Endodermal cell (in vitro differentiated cells): ENCODE measurements around the gene SRSF1. TPM values are rescaled to one million over a fixed set of nuclear protein-coding genes. Genes with fewer than 3 reads are reported as not detected.

Experiments used
- DNase-seq: peaks from one replicate; pipeline ENCODE4 v3.0.0-alpha.2; 2017
- H3K27ac ChIP-seq: 2 replicates; pipeline ENCODE4 v1.5.1; 2013; ENCODE audit warnings: mild to moderate bottlenecking, low read depth, low read length, moderate library complexity
- H3K27me3 ChIP-seq: 2 replicates; pipeline ENCODE4 v1.6.1; 2013; ENCODE audit warnings: mild to moderate bottlenecking, low read length, moderate library complexity; ENCODE audit not compliant: insufficient read depth, control insufficient read depth, poor library complexity, severe bottlenecking
- H3K36me3 ChIP-seq: 2 replicates; pipeline ENCODE4 v1.7.0; 2013; ENCODE audit warnings: mild to moderate bottlenecking, low read length, moderate library complexity; ENCODE audit not compliant: control insufficient read depth, insufficient read depth
- H3K4me1 ChIP-seq: one replicate; pipeline ENCODE4 v1.7.0; 2013; ENCODE audit warnings: low read length; ENCODE audit not compliant: control insufficient read depth, insufficient read depth
- H3K4me3 ChIP-seq: 2 replicates; pipeline ENCODE4 v1.5.1; 2013; ENCODE audit warnings: mild to moderate bottlenecking, low read length, moderate library complexity
- H3K9ac ChIP-seq: 2 replicates; pipeline ENCODE4 v1.6.1; 2013; ENCODE audit warnings: mild to moderate bottlenecking, low read length, moderate library complexity; ENCODE audit not compliant: poor library complexity, severe bottlenecking; ENCODE audit errors: extremely low read depth
- H3K9me3 ChIP-seq: 2 replicates; pipeline ENCODE4 v1.6.1; 2013; ENCODE audit warnings: mild to moderate bottlenecking, low read length, moderate library complexity; ENCODE audit not compliant: control insufficient read depth
- H3K27ac Mint-ChIP-seq: 2 replicates; pipeline ENCODE4 v1.8.0; 2020; ENCODE audit warnings: mixed read lengths
- H3K27me3 Mint-ChIP-seq: 2 replicates; pipeline ENCODE4 v1.8.0; 2021; ENCODE audit warnings: mild to moderate bottlenecking, mixed read lengths; ENCODE audit not compliant: insufficient read depth
- H3K36me3 Mint-ChIP-seq: 2 replicates; pipeline ENCODE4 v1.8.0; 2020; ENCODE audit warnings: low read depth, mixed read lengths
- H3K4me1 Mint-ChIP-seq: 2 replicates; pipeline ENCODE4 v1.8.0; 2020; ENCODE audit warnings: mixed read lengths
- H3K4me3 Mint-ChIP-seq: 2 replicates; pipeline ENCODE4 v1.8.0; 2020; ENCODE audit warnings: mild to moderate bottlenecking, moderate library complexity, mixed read lengths
- H3K9me3 Mint-ChIP-seq: 2 replicates; pipeline ENCODE4 v1.8.0; 2020; ENCODE audit warnings: mild to moderate bottlenecking, mixed read lengths
- CTCF ChIP-seq: fragments of 200-600 bp; sonication (generic); conservative IDR thresholded peaks from 2 replicates; pipeline ENCODE4 v1.5.0; 2021; ENCODE audit warnings: antibody characterized with exemption, mild to moderate bottlenecking
- WGBS, 2 experiments: methylation state at CpG; one replicate each; pipeline versions ENCODE4 v1.1.5 to v1.1.7; 2013; ENCODE audit warnings: missing lambda C conversion rate in 2 of 2, mixed read lengths in 1 of 2; ENCODE audit not compliant: insufficient coverage in 1 of 2, insufficient read length in 1 of 2; 5-methylcytosine and 5-hydroxymethylcytosine counted together
- total RNA-seq, 2 donors: library from RNA; stranded (reverse); fragmentation: NEBNext Ultra II Directional in 1 of 2; extraction: Animal tissue kit (Norgen Biotek cat#: 25700) in 1 of 2; gene quantifications; 2 replicates in 1 of 2; 3 replicates in 1 of 2; pipeline ENCODE4 v1.2.1, GENCODE V29; 2021

Gene SRSF1
- total RNA-seq, 2 donors from 2014 or later: 339 to 361 TPM

- Mint-ChIP-seq H3K36me3 (no peaks in the 10 kb centered on the region), H3K4me3 (no peak overlapping the region), H3K27me3 (peaks cover 4% of the 10 kb centered on the region), H3K4me1 (peaks cover 15% of the 10 kb centered on the region), H3K9me3 (no peaks in the 10 kb centered on the region), H3K27ac (no peak overlapping the region)
- 94% methylated on average over 1 of the region's 1 CpG; no CpG with 5 or more reads in 1 of the 2 experiments for WGBS, 2 experiments
- DNase-seq: no peak
- Histone ChIP-seq H3K4me1 (no peaks in the 10 kb centered on the region), H3K36me3 (no peaks in the 10 kb centered on the region), H3K27me3 (no peaks in the 10 kb centered on the region), H3K4me3 (no peak overlapping the region), H3K9ac (no peak overlapping the region), H3K27ac (no peak overlapping the region), H3K9me3 (no peaks in the 10 kb centered on the region)
- TF ChIP-seq CTCF: no peak
Observed at GRCh38 chr17:58051468-58051867, 44.4 kb upstream of the SRSF1 start.

- H3K4me1 ChIP-seq: no peaks in the 10 kb centered on the region
- 88 to 100% methylated on average over 2 of the region's 2 CpGs for WGBS, 2 experiments
- H3K27me3 ChIP-seq: no peaks in the 10 kb centered on the region
- no peak for TF ChIP-seq CTCF
- Mint-ChIP-seq H3K27ac (no peak overlapping the region), H3K27me3 (peaks cover 4% of the 10 kb centered on the region), H3K4me3 (no peak overlapping the region), H3K36me3 (no peaks in the 10 kb centered on the region), H3K9me3 (no peaks in the 10 kb centered on the region), H3K4me1 (peaks cover 19% of the 10 kb centered on the region)
- H3K4me3 ChIP-seq: no peak overlapping the region
- no peaks in the 10 kb centered on the region for H3K9me3 ChIP-seq
- no peak for DNase-seq
- no peaks in the 10 kb centered on the region for H3K36me3 ChIP-seq
- no peak overlapping the region for H3K9ac ChIP-seq
- no peak overlapping the region for H3K27ac ChIP-seq
Observed at GRCh38 chr17:58050966-58051365, 43.9 kb upstream of the SRSF1 start.

- H3K4me3 ChIP-seq: no peak overlapping the region
- DNase-seq: no peak
- H3K36me3 Mint-ChIP-seq: no peaks in the 10 kb centered on the region
- no peak overlapping the region for H3K27ac ChIP-seq
- H3K4me1 Mint-ChIP-seq: peaks cover 21% of the 10 kb centered on the region
- peaks cover 4% of the 10 kb centered on the region for H3K27me3 Mint-ChIP-seq
- H3K9me3 Mint-ChIP-seq: no peaks in the 10 kb centered on the region
- no peak overlapping the region for H3K9ac ChIP-seq
- no peaks in the 10 kb centered on the region for H3K27me3 ChIP-seq
- TF ChIP-seq CTCF: no peak
- no peak overlapping the region for H3K4me3 Mint-ChIP-seq
- H3K4me1 ChIP-seq: no peaks in the 10 kb centered on the region
- H3K9me3 ChIP-seq: no peaks in the 10 kb centered on the region
- no peaks in the 10 kb centered on the region for H3K36me3 ChIP-seq
- no peak overlapping the region for H3K27ac Mint-ChIP-seq
- 92 to 93% methylated on average over 3 to 4 of the region's 4 CpGs for WGBS, 2 experiments
Observed at GRCh38 chr17:58049533-58049932, 42.5 kb upstream of the SRSF1 start.
